Measurements from ENCODE around the gene ENPP3.

The ENPP3 gene

DNA sequence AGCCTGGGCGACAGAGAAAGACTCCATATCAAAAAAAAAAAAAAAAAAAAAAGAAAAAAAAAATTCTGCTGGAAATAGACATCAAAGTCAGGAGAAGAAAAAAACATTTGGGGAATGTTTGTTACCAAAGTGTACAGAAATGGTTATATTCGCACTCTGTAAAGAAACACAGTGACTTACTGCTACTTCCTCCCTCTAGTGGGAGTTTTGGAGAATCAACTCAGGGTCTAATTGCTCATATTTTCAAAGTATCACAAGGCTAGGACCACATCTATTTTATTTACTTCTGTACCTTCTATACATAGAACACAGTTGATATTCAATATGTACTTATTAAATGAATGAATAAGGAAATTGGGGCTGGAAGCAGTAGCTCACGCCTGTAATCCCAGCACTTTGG, 39.7 kb upstream of the ENPP3 start:
- H3K27ac ChIP-seq, result no peak overlapping the region
- H3K9me3 ChIP-seq (ENCODE audit: control insufficient read depth, low read length), result no peaks in the 10 kb centered on the region
- H3K27me3 ChIP-seq (ENCODE audit: control insufficient read depth, insufficient read depth, low read length), result no peaks in the 10 kb centered on the region
- no peak overlapping the region for H2AFZ ChIP-seq
- H3K9ac ChIP-seq, result no peak overlapping the region
- no peak overlapping the region for H3K4me3 ChIP-seq (ENCODE audit: low read depth, low read length)
- H3K79me2 ChIP-seq, result no peaks in the 10 kb centered on the region
- H3K36me3 ChIP-seq (ENCODE audit: control insufficient read depth, insufficient read depth, low read length), result no peaks in the 10 kb centered on the region
- no peak overlapping the region for H3K4me2 ChIP-seq (ENCODE audit: low read length)
- TF ChIP-seq, protein P1, sequence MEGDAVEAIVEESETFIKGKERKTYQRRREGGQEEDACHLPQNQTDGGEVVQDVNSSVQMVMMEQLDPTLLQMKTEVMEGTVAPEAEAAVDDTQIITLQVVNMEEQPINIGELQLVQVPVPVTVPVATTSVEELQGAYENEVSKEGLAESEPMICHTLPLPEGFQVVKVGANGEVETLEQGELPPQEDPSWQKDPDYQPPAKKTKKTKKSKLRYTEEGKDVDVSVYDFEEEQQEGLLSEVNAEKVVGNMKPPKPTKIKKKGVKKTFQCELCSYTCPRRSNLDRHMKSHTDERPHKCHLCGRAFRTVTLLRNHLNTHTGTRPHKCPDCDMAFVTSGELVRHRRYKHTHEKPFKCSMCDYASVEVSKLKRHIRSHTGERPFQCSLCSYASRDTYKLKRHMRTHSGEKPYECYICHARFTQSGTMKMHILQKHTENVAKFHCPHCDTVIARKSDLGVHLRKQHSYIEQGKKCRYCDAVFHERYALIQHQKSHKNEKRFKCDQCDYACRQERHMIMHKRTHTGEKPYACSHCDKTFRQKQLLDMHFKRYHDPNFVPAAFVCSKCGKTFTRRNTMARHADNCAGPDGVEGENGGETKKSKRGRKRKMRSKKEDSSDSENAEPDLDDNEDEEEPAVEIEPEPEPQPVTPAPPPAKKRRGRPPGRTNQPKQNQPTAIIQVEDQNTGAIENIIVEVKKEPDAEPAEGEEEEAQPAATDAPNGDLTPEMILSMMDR (IDR thresholded peaks at IDR 0.05), result no peak
- H3K4me1 ChIP-seq, result no peaks in the 10 kb centered on the region

DNA sequence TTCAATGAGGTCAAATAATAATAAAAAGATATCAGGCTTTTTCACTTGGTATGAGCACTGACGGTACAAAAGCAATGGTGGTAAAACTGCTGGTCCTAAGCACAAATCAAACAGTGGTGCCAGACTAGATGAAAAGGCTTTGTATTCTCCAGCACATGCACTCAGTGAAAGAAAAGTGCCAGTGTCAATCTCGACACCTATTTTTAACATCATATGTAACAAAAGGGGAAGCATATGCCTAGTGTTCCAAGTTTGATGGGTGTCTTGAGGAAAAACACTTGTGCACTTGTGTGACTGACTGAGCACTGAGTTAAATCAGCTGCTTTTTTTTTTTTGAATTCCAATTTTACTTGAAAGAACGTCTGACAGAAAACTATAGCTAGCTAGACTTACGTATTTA, 36.4 kb upstream of the ENPP3 start:
- no peaks in the 10 kb centered on the region for H3K27me3 ChIP-seq (ENCODE audit: control insufficient read depth, insufficient read depth, low read length)
- H3K4me2 ChIP-seq (ENCODE audit: low read length), result no peak overlapping the region
- H3K9ac ChIP-seq, result no peak overlapping the region
- no peaks in the 10 kb centered on the region for H3K36me3 ChIP-seq (ENCODE audit: control insufficient read depth, insufficient read depth, low read length)
- no peaks in the 10 kb centered on the region for H3K9me3 ChIP-seq (ENCODE audit: control insufficient read depth, low read length)
- TF ChIP-seq, protein P1 (IDR thresholded peaks at IDR 0.05), result no peak
- no peaks in the 10 kb centered on the region for H3K79me2 ChIP-seq
- H3K4me3 ChIP-seq (ENCODE audit: low read depth, low read length), result no peak overlapping the region
- H3K27ac ChIP-seq, result no peak overlapping the region
- no peaks in the 10 kb centered on the region for H3K4me1 ChIP-seq
- H2AFZ ChIP-seq, result no peak overlapping the region

DNA sequence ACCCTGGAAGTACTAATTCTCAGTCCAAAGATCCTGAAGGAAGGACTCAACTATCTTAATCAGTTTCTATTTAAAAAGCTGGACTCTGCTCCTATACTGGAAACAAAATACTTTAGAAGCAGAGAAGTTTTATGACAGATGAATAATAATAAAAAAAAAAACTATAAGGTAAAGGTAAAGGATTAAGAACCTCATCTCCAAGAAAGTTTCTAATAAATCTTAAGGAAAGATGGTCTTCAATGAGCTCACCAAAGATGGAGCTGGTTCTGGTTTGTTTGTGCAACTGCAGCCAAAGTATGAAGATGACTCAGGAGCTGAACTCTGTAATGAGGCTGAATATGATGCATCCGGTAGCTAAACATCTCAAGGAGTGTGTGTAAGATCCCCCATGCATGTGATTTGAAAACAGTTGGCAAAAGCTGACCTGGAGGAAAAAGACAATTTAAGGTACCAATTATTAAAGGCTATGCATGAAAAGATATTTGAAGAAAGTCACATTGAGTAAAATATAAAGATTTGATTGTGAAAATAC, 34.3 kb upstream of the ENPP3 start:
- TF ChIP-seq, protein P1 (IDR thresholded peaks at IDR 0.05), result no peak
- Histone ChIP-seq H3K27me3 (ENCODE audit: control insufficient read depth, insufficient read depth, low read length) (no peaks in the 10 kb centered on the region), H3K4me3 (ENCODE audit: low read depth, low read length) (no peak overlapping the region), H3K9me3 (ENCODE audit: control insufficient read depth, low read length) (no peaks in the 10 kb centered on the region), H3K9ac (no peak overlapping the region), H3K4me2 (ENCODE audit: low read length) (no peak overlapping the region), H2AFZ (no peak overlapping the region), H3K27ac (no peak overlapping the region), H3K4me1 (no peaks in the 10 kb centered on the region), H3K36me3 (ENCODE audit: control insufficient read depth, insufficient read depth, low read length) (no peaks in the 10 kb centered on the region), H3K79me2 (no peaks in the 10 kb centered on the region)

DNA sequence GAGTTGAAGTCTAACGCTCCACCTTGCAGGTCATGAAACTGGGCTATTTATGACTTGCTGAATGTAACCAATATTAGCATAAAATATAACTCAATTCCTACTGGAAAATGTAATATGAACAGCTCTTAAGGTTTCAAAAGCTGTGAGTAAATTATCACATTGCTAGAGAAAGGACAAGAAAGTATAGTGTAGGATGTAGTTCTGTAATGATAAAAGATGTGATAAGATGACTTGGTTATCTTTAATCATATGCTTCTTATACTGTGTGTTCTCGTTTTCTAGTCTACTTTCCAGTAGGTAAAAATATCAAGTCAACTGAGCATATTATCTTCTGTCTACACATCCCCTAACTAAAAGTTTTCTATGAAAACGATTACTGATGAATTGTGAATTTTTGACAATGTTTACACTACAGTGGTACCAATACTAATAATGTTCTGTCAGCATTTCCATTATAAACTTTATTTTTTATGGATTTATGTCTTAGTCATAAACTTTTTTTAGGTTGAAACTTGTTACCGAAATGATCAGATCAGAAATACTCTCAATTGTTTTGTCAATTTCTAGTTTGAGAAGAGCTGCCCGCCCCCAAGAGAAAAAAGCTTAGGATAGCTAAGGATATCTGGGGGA, 23.7 kb upstream of the ENPP3 start:
- no peaks in the 10 kb centered on the region for H3K27me3 ChIP-seq (ENCODE audit: control insufficient read depth, insufficient read depth, low read length)
- no peak overlapping the region for H3K9ac ChIP-seq
- H3K4me3 ChIP-seq (ENCODE audit: low read depth, low read length), result no peak overlapping the region
- no peaks in the 10 kb centered on the region for H3K79me2 ChIP-seq
- TF ChIP-seq, protein P1 (IDR thresholded peaks at IDR 0.05), result no peak
- no peaks in the 10 kb centered on the region for H3K9me3 ChIP-seq (ENCODE audit: control insufficient read depth, low read length)
- no peaks in the 10 kb centered on the region for H3K36me3 ChIP-seq (ENCODE audit: control insufficient read depth, insufficient read depth, low read length)
- H3K4me2 ChIP-seq (ENCODE audit: low read length), result no peak overlapping the region
- H2AFZ ChIP-seq, result no peak overlapping the region
- no peak overlapping the region for H3K27ac ChIP-seq
- no peaks in the 10 kb centered on the region for H3K4me1 ChIP-seq

DNA sequence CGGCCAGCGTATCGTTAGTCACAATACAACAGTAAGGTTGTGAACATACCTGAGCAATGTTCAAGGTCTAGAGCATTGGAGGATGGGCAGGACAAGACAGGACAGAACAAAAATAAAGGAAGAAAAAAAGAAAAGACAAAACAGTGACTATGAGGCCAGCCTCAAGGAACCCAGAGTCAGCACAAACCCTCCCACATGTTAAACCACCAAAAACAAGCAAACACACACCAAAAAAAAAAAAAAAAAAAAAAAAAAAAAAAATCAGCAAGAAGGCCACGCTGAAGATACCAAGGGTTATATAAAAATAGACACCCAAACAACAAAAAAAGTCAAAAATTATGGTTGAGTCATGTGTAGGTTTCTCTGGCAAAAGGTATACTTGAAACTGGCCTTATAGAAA, 21.8 kb upstream of the ENPP3 start:
- H3K9ac ChIP-seq, result no peak overlapping the region
- no peaks in the 10 kb centered on the region for H3K79me2 ChIP-seq
- H3K27ac ChIP-seq, result no peak overlapping the region
- H3K9me3 ChIP-seq (ENCODE audit: control insufficient read depth, low read length), result no peaks in the 10 kb centered on the region
- no peak overlapping the region for H2AFZ ChIP-seq
- TF ChIP-seq, protein P1 (IDR thresholded peaks at IDR 0.05), result no peak
- no peaks in the 10 kb centered on the region for H3K36me3 ChIP-seq (ENCODE audit: control insufficient read depth, insufficient read depth, low read length)
- no peaks in the 10 kb centered on the region for H3K4me1 ChIP-seq
- no peak overlapping the region for H3K4me2 ChIP-seq (ENCODE audit: low read length)
- no peaks in the 10 kb centered on the region for H3K27me3 ChIP-seq (ENCODE audit: control insufficient read depth, insufficient read depth, low read length)
- no peak overlapping the region for H3K4me3 ChIP-seq (ENCODE audit: low read depth, low read length)

All from parathyroid adenoma (tissue), 2 donors.